SU-DHL-6 (cell line): ENCODE measurements around the gene CNOT1.

Source experiments
- H2AFZ ChIP-seq: fragments of 200-600 bp; sonication (generic); 2 replicates; pipeline ENCODE4 v1.6.1; 2014; ENCODE audit warnings: low read depth, mild to moderate bottlenecking, moderate library complexity, mixed read lengths, antibody characterized with exemption, low read length; ENCODE audit not compliant: severe bottlenecking
- H3F3A ChIP-seq: fragments of 200-600 bp; shearing (Covaris generic); 2 replicates; pipeline ENCODE4 v1.6.0; 2016; ENCODE audit warnings: antibody characterized with exemption, mild to moderate bottlenecking; ENCODE audit not compliant: insufficient read depth
- H3K27ac ChIP-seq: fragments of 200-600 bp; sonication (generic); 2 replicates; pipeline ENCODE4 v1.5.1; 2016; ENCODE audit warnings: low read depth, mild to moderate bottlenecking, low read length, moderate library complexity, mixed read lengths
- H3K27me3 ChIP-seq: fragments of 200-600 bp; sonication (generic), shearing (Covaris generic); 2 replicates; pipeline ENCODE4 v1.6.0; 2014; ENCODE audit warnings: mild to moderate bottlenecking, low read length
- H3K36me3 ChIP-seq: fragments of 200-600 bp; sonication (generic); 2 replicates; pipeline ENCODE4 v1.6.1; 2014; ENCODE audit warnings: mild to moderate bottlenecking, low read length, mixed read lengths
- H3K4me2 ChIP-seq: fragments of 300-600, 200-600 bp; shearing (Covaris generic), sonication (generic); 2 replicates; pipeline ENCODE4 v1.6.0; 2014; ENCODE audit warnings: low read length, low read depth, mild to moderate bottlenecking; ENCODE audit not compliant: poor library complexity, severe bottlenecking
- H3K4me3 ChIP-seq: fragments of 200-600 bp; sonication (generic); 2 replicates; pipeline ENCODE4 v1.5.1; 2014; ENCODE audit warnings: antibody characterized with exemption, low read length, mild to moderate bottlenecking, mixed read lengths; ENCODE audit not compliant: insufficient read depth, poor library complexity, severe bottlenecking
- H3K79me2 ChIP-seq: fragments of 200-600 bp; sonication (generic); 2 replicates; pipeline ENCODE4 v1.6.1; 2014; ENCODE audit warnings: mild to moderate bottlenecking, low read length, moderate library complexity; ENCODE audit not compliant: insufficient read depth
- H3K9ac ChIP-seq: fragments of 200-600 bp; sonication (generic); 2 replicates; pipeline ENCODE4 v1.7.0; 2014; ENCODE audit warnings: mild to moderate bottlenecking, low read length
- H3K9me2 ChIP-seq: fragments of 200-600 bp; sonication (generic); replicated peaks from 2 replicates; pipeline ENCODE4 v1.6.1; 2014; ENCODE audit warnings: low read length; ENCODE audit not compliant: insufficient read depth
- H3K9me3 ChIP-seq: fragments of 200-600 bp; sonication (generic); 2 replicates; pipeline ENCODE4 v1.6.1; 2014; ENCODE audit warnings: low read length, mixed read lengths; ENCODE audit not compliant: insufficient read depth
- H4K20me1 ChIP-seq: fragments of 200-600 bp; sonication (generic); 2 replicates; pipeline ENCODE4 v1.6.1; 2014; ENCODE audit warnings: low read depth, mild to moderate bottlenecking, antibody characterized with exemption, low read length, moderate library complexity, mixed read lengths
- CTCF ChIP-seq: fragments of 200-600 bp; sonication (generic); IDR thresholded peaks from one replicate; pipeline ENCODE4 v1.5.1; 2017; ENCODE audit warnings: antibody characterized with exemption, mild to moderate bottlenecking, low read length, moderate library complexity; ENCODE audit not compliant: insufficient read depth, poor library complexity, severe bottlenecking
- EZH2phosphoT487 ChIP-seq: fragments of 200-600 bp; sonication (generic), shearing (Covaris generic); conservative IDR thresholded peaks from 2 replicates; pipeline ENCODE4 v1.6.1; 2018; ENCODE audit warnings: mild to moderate bottlenecking, antibody characterized with exemption, low read length, moderate library complexity, mixed read lengths

CNOT1 gene

GRCh38 chr16:58516768-58517107, 112.9 kb downstream of the CNOT1 start:
- Histone ChIP-seq H3K27me3 (no peaks in the 10 kb centered on the region), H3F3A (peaks cover 51% of the 10 kb centered on the region), H3K9me3 (no peaks in the 10 kb centered on the region), H3K36me3 (peaks cover 22% of the 10 kb centered on the region), H3K27ac (peak overlapping the region; percentile 53), H3K9me2 (no peaks in the 10 kb centered on the region), H3K4me3 (no peak overlapping the region), H4K20me1 (peaks cover 3% of the 10 kb centered on the region; the same call in 1 of the 2 replicates), H3K79me2 (peaks cover 13% of the 10 kb centered on the region), H3K9ac (peak overlapping the region; percentile 91; the same call in 1 of the 2 replicates), H3K4me2 (peak overlapping the region; percentile 66), H2AFZ (no peak overlapping the region)
- TF ChIP-seq CTCF: no peak
- TF ChIP-seq EZH2phosphoT487: no peak

- H4K20me1 ChIP-seq: peaks cover 3% of the 10 kb centered on the region; the same call in 1 of the 2 replicates
- peak overlapping the region; percentile 98 for H2AFZ ChIP-seq
- no peaks in the 10 kb centered on the region for H3K27me3 ChIP-seq
- peaks cover 47% of the 10 kb centered on the region for H3F3A ChIP-seq
- H3K4me2 ChIP-seq: peak overlapping the region; percentile 93
- H3K9ac ChIP-seq: peak overlapping the region; percentile 91
- peak overlapping the region; percentile 64 for H3K27ac ChIP-seq
- no peaks in the 10 kb centered on the region for H3K9me3 ChIP-seq
- TF ChIP-seq CTCF: no peak
- no peak for TF ChIP-seq EZH2phosphoT487
- peak overlapping the region; percentile 90 for H3K4me3 ChIP-seq
- peaks cover 13% of the 10 kb centered on the region for H3K79me2 ChIP-seq
- no peaks in the 10 kb centered on the region for H3K9me2 ChIP-seq
- H3K36me3 ChIP-seq: peaks cover 19% of the 10 kb centered on the region
Measured at GRCh38 chr16:58515871-58516767, 113.5 kb downstream of the CNOT1 start.

DNA sequence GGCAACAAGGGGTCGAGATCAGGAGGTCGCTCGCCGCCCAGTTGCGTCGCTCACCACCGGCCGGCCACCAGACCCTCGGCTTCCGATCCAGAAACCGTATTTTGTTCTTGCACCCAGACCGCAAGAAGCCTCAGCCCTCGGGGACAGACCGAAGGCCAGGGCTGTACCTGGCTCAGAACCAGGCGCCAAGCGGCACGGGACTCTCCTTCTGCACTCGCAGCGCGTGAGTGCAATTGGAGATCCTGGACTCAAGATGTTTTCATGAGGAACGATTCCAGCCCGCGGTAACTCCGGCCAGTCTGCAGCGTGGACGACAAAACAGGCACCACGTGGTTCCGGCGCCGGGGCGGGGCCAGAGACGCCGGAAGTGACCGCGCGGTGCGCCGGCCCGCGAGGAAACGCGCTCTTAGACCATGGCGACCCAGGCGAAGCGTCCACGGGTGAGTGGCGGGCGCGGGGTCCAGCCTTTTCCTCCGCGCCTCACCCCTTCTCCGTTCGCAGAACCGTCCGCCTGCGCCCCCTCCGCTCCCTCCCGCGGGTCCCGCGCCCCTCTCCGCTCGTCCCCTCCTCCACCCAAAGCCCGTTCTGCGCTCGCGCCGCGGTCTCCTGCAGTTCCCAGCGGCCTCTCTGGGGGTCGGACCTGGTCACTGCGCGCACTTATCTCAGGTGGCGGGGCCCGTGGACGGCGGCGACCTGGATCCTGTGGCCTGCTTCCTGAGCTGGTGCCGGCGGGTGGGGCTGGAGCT, 114.3 kb downstream of the CNOT1 start, which contains the start of gene SETD6:
Gene SETD6 (plus strand): TSS at position 393 of the 746 bp plus-strand sequence. CDS start 21 bp downstream, at position 414.
- Histone ChIP-seq H3K36me3 (peaks cover 11% of the 10 kb centered on the region), H3K27me3 (no peaks in the 10 kb centered on the region), H3F3A (peaks cover 44% of the 10 kb centered on the region), H3K4me3 (peak within 1 kb of the TSS; percentile 90), H4K20me1 (peaks cover 3% of the 10 kb centered on the region; the same call in 1 of the 2 replicates), H2AFZ (peak within 1 kb of the TSS; percentile 98), H3K27ac (peak within 1 kb of the TSS; percentile 64), H3K9me3 (no peaks in the 10 kb centered on the region), H3K79me2 (peaks cover 13% of the 10 kb centered on the region), H3K9ac (peak within 1 kb of the TSS; percentile 91), H3K4me2 (peak within 1 kb of the TSS; percentile 93), H3K9me2 (no peaks in the 10 kb centered on the region)
- TF ChIP-seq CTCF (no peak), EZH2phosphoT487 (no peak)
